ENCODE results near the gene BSPRY.
A peak's percentile ranks its signal among the peaks of the same experiment; 100 is the strongest.

Gene BSPRY

GRCh38 chr9:113349445-113350094, at the start of gene BSPRY:
TSS of gene BSPRY (plus strand) at chr9:113349541. CDS start at chr9:113349580, 39 bp downstream.
- Histone ChIP-seq H3K4me1 (ENCODE audit: low read length) (peaks cover 40% of the 10 kb centered on the region), H3K36me3 (replicated peaks; ENCODE audit: insufficient read depth, low read length) (no peaks in the 10 kb centered on the region), H3K4me2 (ENCODE audit: low read depth, low read length) (peak within 1 kb of the TSS; percentile 88), H3K27ac (ENCODE audit: low read length) (peak within 1 kb of the TSS; percentile 89), H3K4me3 (ENCODE audit: low read length) (peak within 1 kb of the TSS; percentile 80), H4K20me1 (ENCODE audit: insufficient read depth, low read length) (no peaks in the 10 kb centered on the region), H3K9me2 (replicated peaks; ENCODE audit: insufficient read depth, low read length) (no peaks in the 10 kb centered on the region), H3F3A (ENCODE audit: insufficient read depth, low read length) (peaks cover 42% of the 10 kb centered on the region), H3K9ac (ENCODE audit: low read length) (peak within 1 kb of the TSS; percentile 84), H3K27me3 (replicated peaks; ENCODE audit: insufficient read depth, low read length) (no peaks in the 10 kb centered on the region), H3K9me3 (replicated peaks; ENCODE audit: insufficient read depth, low read length) (no peaks in the 10 kb centered on the region), H3K79me2 (ENCODE audit: low read length) (peaks cover 39% of the 10 kb centered on the region), H2AFZ (ENCODE audit: low read length) (peak within 1 kb of the TSS; percentile 63; the same call in 1 of the 2 replicates)
- peak; percentile 65 for DNase-seq
- no peak for TF ChIP-seq EZH2 (optimal IDR thresholded peaks at IDR 0.05; ENCODE audit: low read depth, low read length)
- TF ChIP-seq EZH2phosphoT487 (IDR thresholded peaks at IDR 0.05; ENCODE audit: low read length) = no peak
- TF ChIP-seq, protein P1, sequence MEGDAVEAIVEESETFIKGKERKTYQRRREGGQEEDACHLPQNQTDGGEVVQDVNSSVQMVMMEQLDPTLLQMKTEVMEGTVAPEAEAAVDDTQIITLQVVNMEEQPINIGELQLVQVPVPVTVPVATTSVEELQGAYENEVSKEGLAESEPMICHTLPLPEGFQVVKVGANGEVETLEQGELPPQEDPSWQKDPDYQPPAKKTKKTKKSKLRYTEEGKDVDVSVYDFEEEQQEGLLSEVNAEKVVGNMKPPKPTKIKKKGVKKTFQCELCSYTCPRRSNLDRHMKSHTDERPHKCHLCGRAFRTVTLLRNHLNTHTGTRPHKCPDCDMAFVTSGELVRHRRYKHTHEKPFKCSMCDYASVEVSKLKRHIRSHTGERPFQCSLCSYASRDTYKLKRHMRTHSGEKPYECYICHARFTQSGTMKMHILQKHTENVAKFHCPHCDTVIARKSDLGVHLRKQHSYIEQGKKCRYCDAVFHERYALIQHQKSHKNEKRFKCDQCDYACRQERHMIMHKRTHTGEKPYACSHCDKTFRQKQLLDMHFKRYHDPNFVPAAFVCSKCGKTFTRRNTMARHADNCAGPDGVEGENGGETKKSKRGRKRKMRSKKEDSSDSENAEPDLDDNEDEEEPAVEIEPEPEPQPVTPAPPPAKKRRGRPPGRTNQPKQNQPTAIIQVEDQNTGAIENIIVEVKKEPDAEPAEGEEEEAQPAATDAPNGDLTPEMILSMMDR (IDR thresholded peaks at IDR 0.05; ENCODE audit: low read length) = no peak

DNA sequence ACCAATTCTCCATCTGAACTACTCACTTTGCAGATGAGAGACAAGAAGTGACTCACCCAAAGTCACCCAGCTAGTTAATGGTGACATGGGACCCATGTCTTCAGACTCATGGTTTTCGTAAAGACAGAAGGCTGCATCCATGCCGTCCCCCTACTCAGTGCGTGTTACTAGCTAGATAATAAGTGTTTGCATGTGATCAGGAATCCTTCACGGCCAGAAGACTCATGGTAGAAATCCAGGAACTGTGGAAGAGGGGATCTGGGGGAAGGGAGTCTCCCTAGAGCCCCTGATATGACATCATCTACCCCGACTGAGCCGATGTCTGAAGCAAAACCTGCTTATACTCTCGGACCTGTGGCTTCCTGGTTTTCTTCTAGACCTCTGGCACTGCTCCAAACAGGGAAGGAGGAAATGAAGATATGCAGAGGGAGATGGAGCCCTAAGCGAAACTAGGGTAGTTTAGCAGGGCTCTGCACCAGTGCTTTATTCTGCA, 49.5 kb upstream of the BSPRY start:
- no peaks in the 10 kb centered on the region for H3K9me2 ChIP-seq (replicated peaks; ENCODE audit: insufficient read depth, low read length)
- peaks cover 23% of the 10 kb centered on the region for H3F3A ChIP-seq (ENCODE audit: insufficient read depth, low read length)
- peak overlapping the region; percentile 62; the same call in 1 of the 2 replicates for H3K9ac ChIP-seq (ENCODE audit: low read length)
- H3K4me1 ChIP-seq (ENCODE audit: low read length) = peaks cover 29% of the 10 kb centered on the region
- peak overlapping the region; percentile 57 for H2AFZ ChIP-seq (ENCODE audit: low read length)
- TF ChIP-seq EZH2 (optimal IDR thresholded peaks at IDR 0.05; ENCODE audit: low read depth, low read length) = no peak
- TF ChIP-seq, protein P1 (IDR thresholded peaks at IDR 0.05; ENCODE audit: low read length) = no peak
- TF ChIP-seq EZH2phosphoT487 (IDR thresholded peaks at IDR 0.05; ENCODE audit: low read length) = no peak
- no peaks in the 10 kb centered on the region for H3K9me3 ChIP-seq (replicated peaks; ENCODE audit: insufficient read depth, low read length)
- no peaks in the 10 kb centered on the region for H3K79me2 ChIP-seq (ENCODE audit: low read length)
- peak overlapping the region; percentile 93 for H3K27ac ChIP-seq (ENCODE audit: low read length)
- H3K4me3 ChIP-seq (ENCODE audit: low read length) = peak overlapping the region; percentile 39
- H3K27me3 ChIP-seq (replicated peaks; ENCODE audit: insufficient read depth, low read length) = no peaks in the 10 kb centered on the region
- no peaks in the 10 kb centered on the region for H3K36me3 ChIP-seq (replicated peaks; ENCODE audit: insufficient read depth, low read length)
- peak overlapping the region; percentile 81 for H3K4me2 ChIP-seq (ENCODE audit: low read depth, low read length)
- no peak for DNase-seq
- no peaks in the 10 kb centered on the region for H4K20me1 ChIP-seq (ENCODE audit: insufficient read depth, low read length)

DNA sequence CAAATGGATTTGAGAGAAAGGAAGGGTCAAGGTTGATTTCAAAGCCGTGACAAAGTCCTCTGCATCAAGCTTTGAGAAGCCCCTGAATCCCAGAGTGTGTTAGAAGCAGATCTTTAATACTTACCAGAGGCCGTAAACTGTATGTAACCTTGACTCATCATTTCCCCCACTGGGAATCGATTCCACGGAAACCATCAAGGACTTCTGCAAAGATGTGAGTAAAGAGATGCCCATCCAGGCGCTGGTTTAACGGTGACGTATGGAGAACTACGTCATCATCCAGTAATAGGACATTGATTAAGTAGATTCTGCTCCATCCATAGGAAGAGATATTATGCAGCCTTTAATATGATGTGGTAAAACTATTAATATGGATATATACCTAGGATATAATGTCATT, 47.8 kb upstream of the BSPRY start:
- DNase-seq = no peak
- no peak overlapping the region for H3K4me2 ChIP-seq (ENCODE audit: low read depth, low read length)
- H3K27me3 ChIP-seq (replicated peaks; ENCODE audit: insufficient read depth, low read length) = no peaks in the 10 kb centered on the region
- H3K9me2 ChIP-seq (replicated peaks; ENCODE audit: insufficient read depth, low read length) = no peaks in the 10 kb centered on the region
- no peaks in the 10 kb centered on the region for H3K36me3 ChIP-seq (replicated peaks; ENCODE audit: insufficient read depth, low read length)
- H3K9me3 ChIP-seq (replicated peaks; ENCODE audit: insufficient read depth, low read length) = no peaks in the 10 kb centered on the region
- H3K9ac ChIP-seq (ENCODE audit: low read length) = no peak overlapping the region
- H3K4me1 ChIP-seq (ENCODE audit: low read length) = peaks cover 29% of the 10 kb centered on the region
- H3K27ac ChIP-seq (ENCODE audit: low read length) = no peak overlapping the region
- peaks cover 18% of the 10 kb centered on the region for H3F3A ChIP-seq (ENCODE audit: insufficient read depth, low read length)
- no peaks in the 10 kb centered on the region for H3K79me2 ChIP-seq (ENCODE audit: low read length)
- TF ChIP-seq, protein P1 (IDR thresholded peaks at IDR 0.05; ENCODE audit: low read length) = no peak
- TF ChIP-seq EZH2phosphoT487 (IDR thresholded peaks at IDR 0.05; ENCODE audit: low read length) = no peak
- no peak for TF ChIP-seq EZH2 (optimal IDR thresholded peaks at IDR 0.05; ENCODE audit: low read depth, low read length)
- H4K20me1 ChIP-seq (ENCODE audit: insufficient read depth, low read length) = no peaks in the 10 kb centered on the region
- no peak overlapping the region for H3K4me3 ChIP-seq (ENCODE audit: low read length)
- H2AFZ ChIP-seq (ENCODE audit: low read length) = no peak overlapping the region
